ENCODE data around the gene PPM1H. TPM values are rescaled to one million over a fixed set of nuclear protein-coding genes. Genes with fewer than 3 reads are reported as not detected.

PPM1H gene
- total RNA-seq, 1 experiment from 2014 or later, result 0.04 TPM

GRCh38 chr12:62695696-62696095, 239.3 kb downstream of the PPM1H start:
- POLR2A ChIA-PET (ENCODE audit: low non-redundant PET), result no interaction called here
- CTCF ChIA-PET, result no interaction called here
- H3K9me3 ChIP-seq (ENCODE audit: low read depth, low read length, poor library complexity, severe bottlenecking), result no peaks in the 10 kb centered on the region
- intact Hi-C loops (cut with micrococcal nuclease; ENCODE audit: unreplicated experiment), result no loop called here
- H3K4me3 ChIP-seq (ENCODE audit: low read depth, low read length, poor library complexity, severe bottlenecking), result no peak overlapping the region
- H3K36me3 ChIP-seq (ENCODE audit: insufficient read depth, low read length, poor library complexity, severe bottlenecking), result no peaks in the 10 kb centered on the region
- no TSS peak for BruUV-seq (replicated peaks)
- H3K27me3 ChIP-seq (replicated peaks; ENCODE audit: insufficient read depth, low read depth, low read length, poor library complexity), result no peaks in the 10 kb centered on the region
- H3K27ac ChIP-seq (ENCODE audit: low read depth, low read length, poor library complexity, severe bottlenecking), result no peak overlapping the region
- TF ChIP-seq EZH2 (IDR thresholded peaks at IDR 0.05; ENCODE audit: borderline replicate concordance, low read depth, low read length, poor library complexity, severe bottlenecking) (no peak), CTCF (conservative IDR thresholded peaks at IDR 0.05; ENCODE audit: low read depth, low read length) (no peak)
- DNase-seq (ENCODE audit: low spot score), result no peak
- no peaks in the 10 kb centered on the region for H3K4me1 ChIP-seq (ENCODE audit: insufficient read depth, low read length, poor library complexity, severe bottlenecking)

GRCh38 chr12:62694632-62695031, 240.3 kb downstream of the PPM1H start:
- CTCF ChIA-PET, result no interaction called here
- Histone ChIP-seq H3K4me3 (ENCODE audit: low read depth, low read length, poor library complexity, severe bottlenecking) (no peak overlapping the region), H3K27ac (ENCODE audit: low read depth, low read length, poor library complexity, severe bottlenecking) (no peak overlapping the region), H3K27me3 (replicated peaks; ENCODE audit: insufficient read depth, low read depth, low read length, poor library complexity) (no peaks in the 10 kb centered on the region), H3K4me1 (ENCODE audit: insufficient read depth, low read length, poor library complexity, severe bottlenecking) (no peaks in the 10 kb centered on the region), H3K9me3 (ENCODE audit: low read depth, low read length, poor library complexity, severe bottlenecking) (no peaks in the 10 kb centered on the region), H3K36me3 (ENCODE audit: insufficient read depth, low read length, poor library complexity, severe bottlenecking) (no peaks in the 10 kb centered on the region)
- DNase-seq (ENCODE audit: low spot score), result no peak
- POLR2A ChIA-PET (ENCODE audit: low non-redundant PET), result no interaction called here
- no TSS peak for BruUV-seq (replicated peaks)
- no peak for TF ChIP-seq CTCF (conservative IDR thresholded peaks at IDR 0.05; ENCODE audit: low read depth, low read length)
- TF ChIP-seq EZH2 (IDR thresholded peaks at IDR 0.05; ENCODE audit: borderline replicate concordance, low read depth, low read length, poor library complexity, severe bottlenecking), result no peak
- intact Hi-C loops (cut with micrococcal nuclease; ENCODE audit: unreplicated experiment), result no loop called here

GRCh38 chr12:62694116-62694515, 240.8 kb downstream of the PPM1H start:
- DNase-seq (ENCODE audit: low spot score), result no peak
- ChIA-PET CTCF (no interaction called here), POLR2A (ENCODE audit: low non-redundant PET) (no interaction called here)
- no peak overlapping the region for H3K4me3 ChIP-seq (ENCODE audit: low read depth, low read length, poor library complexity, severe bottlenecking)
- no peaks in the 10 kb centered on the region for H3K9me3 ChIP-seq (ENCODE audit: low read depth, low read length, poor library complexity, severe bottlenecking)
- H3K36me3 ChIP-seq (ENCODE audit: insufficient read depth, low read length, poor library complexity, severe bottlenecking), result no peaks in the 10 kb centered on the region
- H3K27ac ChIP-seq (ENCODE audit: low read depth, low read length, poor library complexity, severe bottlenecking), result no peak overlapping the region
- BruUV-seq (replicated peaks), result no TSS peak
- intact Hi-C loops (cut with micrococcal nuclease; ENCODE audit: unreplicated experiment), result no loop called here
- no peaks in the 10 kb centered on the region for H3K4me1 ChIP-seq (ENCODE audit: insufficient read depth, low read length, poor library complexity, severe bottlenecking)
- H3K27me3 ChIP-seq (replicated peaks; ENCODE audit: insufficient read depth, low read depth, low read length, poor library complexity), result no peaks in the 10 kb centered on the region
- TF ChIP-seq EZH2 (IDR thresholded peaks at IDR 0.05; ENCODE audit: borderline replicate concordance, low read depth, low read length, poor library complexity, severe bottlenecking) (no peak), CTCF (conservative IDR thresholded peaks at IDR 0.05; ENCODE audit: low read depth, low read length) (no peak)

Measured in A673 (cell line).